Mesenteric fat pad (tissue), 1 donor: Measurements from ENCODE around the gene SIX3. TPM values are rescaled to one million over a fixed set of nuclear protein-coding genes. Genes with fewer than 3 reads are reported as not detected.

ENCODE experiments used
- DNase-seq: peaks from one replicate; pipeline ENCODE4 v3.0.0-alpha.2; 2020; ENCODE audit warnings: low spot score
- total RNA-seq: library from RNA; stranded (reverse); fragmentation: NEBNext Ultra II Directional; extraction: Animal tissue kit (Norgen Biotek cat#: 25700); gene quantifications from one replicate; pipeline ENCODE4 v1.2.1, GENCODE V29; 2021
- donor health status: DM: yes; HTN: yes; CAD: no.

SIX3 gene
- total RNA-seq, 1 donor from 2014 or later = not detected

DNA sequence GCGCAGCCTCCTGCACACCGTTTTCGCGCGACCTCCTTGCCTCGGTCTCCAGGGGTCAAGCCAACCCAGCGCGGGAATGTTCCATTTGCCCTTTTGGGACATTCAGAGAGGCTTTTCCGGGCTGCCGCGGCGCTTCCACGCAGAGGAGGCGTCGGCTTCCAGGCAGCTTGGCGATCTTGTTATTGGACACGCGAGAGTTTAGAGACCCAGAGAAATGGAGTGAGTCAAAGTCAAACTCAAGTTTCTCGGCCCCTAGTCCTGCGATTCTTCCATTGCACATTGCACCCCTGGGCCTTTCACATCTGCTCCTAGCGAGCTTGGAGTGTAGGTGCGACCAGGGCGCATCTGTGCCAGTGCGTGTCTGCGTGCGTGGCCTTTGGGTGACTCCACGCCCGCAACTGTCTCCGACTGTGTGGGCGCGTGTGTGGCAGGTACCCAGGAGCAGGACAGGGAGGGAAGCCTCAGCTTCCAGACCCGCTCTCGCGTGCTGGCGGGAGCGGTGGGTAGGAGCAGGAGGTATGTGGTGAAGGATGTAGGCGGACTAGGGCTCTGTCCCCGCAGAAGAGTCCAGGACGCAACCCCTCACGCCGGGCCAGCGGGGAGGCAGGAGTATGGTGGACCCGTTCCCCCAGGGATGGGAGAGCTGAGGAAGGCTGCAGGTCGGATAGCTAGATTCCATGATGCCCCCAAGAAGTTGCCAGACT lies 13.5 kb downstream of the SIX3 start:
- no peak for DNase-seq

DNA sequence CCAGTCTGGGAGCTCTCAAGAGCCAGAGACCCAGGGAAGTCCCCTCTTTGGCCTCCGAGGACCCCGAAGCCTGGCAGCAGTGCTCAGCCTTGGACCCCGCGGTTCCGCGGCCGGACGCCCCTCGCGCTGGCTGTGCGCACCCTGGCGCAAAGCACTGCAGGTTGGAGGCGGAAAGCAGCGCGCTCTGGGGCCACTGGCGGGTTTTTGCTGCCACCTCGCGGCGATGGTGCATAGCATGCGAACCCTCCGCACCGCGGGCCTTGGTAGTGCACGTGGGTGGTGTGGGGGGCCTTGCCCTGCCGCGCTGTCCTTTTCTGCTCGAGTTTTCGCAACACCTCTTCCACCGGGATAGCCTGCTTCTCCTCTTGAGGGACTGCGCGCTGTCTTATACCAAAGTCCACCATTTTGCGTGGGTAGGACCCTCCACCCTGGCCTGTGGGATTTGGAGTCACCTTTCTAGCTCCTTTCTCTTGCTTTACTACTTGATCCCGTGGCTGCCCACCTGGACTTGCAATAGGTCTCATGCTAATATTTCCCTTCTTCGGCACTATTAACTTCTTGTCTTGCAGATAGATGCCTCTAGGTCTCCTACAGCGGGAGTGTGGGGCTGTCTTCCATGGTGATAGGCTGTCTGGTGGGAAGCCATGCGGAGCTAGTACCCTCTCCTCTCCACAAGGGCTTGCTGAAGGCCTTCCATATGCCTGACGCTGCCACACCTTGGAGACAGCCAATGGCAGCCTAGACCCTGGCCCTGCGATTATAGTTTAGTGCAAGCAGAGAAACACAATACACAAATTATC lies 14.3 kb downstream of the SIX3 start:
- no peak for DNase-seq

DNA sequence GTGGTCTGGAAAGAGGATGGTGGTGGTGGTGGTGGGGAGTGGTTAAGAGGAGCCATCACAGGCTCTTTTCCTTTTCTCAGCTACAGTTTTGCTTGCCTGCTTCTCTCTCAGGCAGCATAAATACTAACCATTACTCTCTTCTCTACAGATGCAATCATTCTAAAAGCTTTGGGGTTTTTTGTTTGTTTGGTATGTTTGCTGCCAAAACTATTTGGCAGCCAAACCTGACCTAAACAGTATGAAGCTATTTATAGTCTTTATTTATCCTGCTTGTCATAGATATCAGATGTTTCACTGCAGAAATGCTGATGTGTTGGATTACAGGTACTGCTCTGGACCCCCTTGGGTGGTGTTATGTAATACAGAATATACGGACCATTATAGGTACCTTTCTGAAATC lies 15.3 kb downstream of the SIX3 start:
- no peak for DNase-seq

DNA sequence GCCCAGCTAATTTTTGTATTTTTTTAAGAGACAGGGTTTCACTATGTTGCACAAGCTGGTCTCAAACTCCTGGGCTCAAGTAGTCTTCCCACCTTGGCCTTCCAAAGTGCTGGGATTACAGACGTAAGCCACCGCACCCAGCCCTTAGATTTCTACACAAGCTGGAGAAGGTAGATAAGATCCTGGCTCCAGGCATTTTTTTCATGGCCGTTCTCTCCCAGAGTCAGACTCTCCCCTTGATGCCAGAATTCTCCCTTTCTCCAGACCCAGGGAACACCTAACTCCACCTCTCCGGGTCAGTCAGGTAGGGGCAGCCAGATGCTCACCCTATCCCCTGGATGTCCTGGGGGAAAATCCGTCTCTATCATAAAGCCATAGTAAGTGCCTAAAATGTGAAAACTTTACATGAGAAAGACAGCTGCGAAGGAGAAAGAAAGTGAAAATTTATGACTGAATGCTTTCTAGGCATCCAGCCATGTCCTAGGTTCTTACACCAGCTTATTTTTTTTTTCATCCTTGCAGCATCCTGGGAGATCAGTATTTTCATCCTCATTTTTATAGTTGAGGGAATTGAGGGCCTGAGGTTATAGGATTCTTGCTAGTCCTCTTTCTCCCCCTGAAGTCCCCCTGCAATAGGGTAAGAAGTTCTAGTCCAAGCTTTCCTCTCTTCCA lies 16.3 kb downstream of the SIX3 start:
- no peak for DNase-seq

DNA sequence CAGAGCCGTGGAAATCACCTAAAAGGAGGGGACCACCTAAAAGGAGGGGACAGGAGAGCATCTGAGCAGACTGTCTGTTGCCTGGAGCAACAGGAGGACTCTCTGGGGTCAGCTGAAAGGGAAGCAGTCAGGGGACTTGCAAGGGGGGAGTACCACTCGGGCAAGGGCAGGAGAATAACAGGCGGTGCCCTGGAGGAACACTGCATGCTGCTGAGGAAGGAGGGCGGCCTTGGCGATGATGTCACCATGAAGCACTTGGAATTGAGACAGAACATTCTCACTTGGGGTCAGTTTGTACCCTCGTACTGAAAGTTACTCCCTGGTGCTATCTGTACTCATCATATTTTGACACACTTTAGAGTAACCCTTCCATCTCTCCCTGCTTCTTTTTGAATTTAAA lies 18.4 kb downstream of the SIX3 start:
- no peak for DNase-seq

DNA sequence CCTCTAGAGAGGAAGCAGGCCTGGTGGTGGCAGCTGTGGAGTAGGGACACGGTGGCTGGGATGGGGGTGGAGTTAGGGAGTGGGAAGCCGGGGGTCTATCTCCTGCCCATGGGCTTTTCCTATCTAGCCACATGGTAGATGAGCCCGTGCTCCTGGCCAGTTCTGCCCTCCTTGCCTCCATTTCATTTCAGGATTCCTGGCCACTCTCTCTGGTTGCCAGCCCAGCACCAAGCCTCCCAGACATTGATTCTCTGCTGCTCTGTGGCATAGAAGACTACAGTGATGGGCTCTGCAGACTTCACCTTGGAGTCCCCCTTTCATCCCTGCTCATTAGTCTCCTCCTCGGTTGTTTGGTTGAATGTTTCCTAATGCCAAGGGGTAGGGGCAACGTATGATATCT lies 19.4 kb downstream of the SIX3 start:
- DNase-seq = no peak

DNA sequence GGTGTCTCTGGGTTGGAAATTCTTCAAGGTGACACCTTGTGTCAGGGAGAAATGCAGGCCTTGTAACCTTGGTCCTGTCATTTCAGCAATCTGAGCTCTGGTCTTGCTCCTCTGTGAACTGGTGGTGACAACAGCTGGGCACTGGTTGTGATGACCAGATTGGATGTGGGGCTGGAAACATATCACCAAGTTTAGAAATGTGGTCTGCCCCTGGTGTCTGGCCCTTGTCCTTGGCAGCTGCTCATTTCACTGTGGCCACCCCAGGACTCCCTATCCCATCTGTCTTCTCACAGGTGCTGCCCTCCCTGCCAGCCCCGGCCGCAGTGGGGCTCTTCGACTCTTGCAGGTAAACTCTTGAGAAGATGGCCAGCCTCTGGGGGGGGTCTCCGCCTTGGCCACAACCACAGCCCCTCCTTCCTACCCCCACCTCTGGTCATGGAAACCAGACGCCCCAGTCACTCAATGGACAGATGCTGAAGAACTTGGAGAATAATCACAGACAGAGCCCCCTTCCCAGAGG lies 20.7 kb downstream of the SIX3 start:
- no peak for DNase-seq

DNA sequence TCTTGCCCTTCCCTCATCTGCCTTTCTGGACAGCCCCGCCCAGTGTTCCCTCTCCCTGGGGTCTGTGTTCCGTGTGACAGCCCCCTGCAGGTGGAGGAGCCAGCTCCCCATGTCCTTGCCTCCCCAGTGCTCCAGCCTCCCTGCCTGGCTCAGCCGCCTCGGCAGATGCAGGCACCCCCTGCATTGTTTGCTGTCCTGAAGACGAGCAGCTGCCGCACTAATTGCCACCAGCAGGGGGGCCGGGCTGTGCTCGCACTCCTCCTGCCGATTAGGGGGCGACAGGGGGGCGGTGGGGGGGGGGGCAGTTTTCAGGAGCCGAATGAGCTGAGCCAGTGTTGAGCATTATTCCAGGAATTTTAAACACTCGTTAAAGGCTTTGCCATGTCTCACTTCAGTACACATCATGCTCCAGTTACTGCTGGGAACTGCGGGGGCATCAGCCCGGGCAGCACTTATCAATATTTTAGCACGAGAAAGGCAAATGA lies 23.3 kb downstream of the SIX3 start:
- no peak for DNase-seq

DNA sequence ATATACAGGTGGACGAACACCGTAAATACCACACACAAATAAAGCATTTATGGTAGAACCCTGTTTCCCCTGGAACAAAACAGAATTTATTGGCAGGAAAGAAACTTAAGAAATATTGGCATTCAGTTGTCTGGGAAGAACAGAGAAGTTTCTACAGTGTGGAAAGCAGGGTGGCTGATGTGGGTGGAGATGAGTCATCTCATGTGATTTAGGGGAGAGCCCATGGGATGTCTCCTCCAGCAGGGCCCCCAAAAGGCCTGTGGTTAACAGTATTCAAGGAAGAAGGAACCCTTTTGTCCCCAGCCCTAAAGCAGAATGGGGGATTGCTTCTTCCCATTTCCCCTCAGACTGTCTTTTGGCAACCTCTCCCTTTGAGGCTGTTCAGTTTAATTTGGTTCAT lies 24.2 kb downstream of the SIX3 start:
- no peak for DNase-seq

DNA sequence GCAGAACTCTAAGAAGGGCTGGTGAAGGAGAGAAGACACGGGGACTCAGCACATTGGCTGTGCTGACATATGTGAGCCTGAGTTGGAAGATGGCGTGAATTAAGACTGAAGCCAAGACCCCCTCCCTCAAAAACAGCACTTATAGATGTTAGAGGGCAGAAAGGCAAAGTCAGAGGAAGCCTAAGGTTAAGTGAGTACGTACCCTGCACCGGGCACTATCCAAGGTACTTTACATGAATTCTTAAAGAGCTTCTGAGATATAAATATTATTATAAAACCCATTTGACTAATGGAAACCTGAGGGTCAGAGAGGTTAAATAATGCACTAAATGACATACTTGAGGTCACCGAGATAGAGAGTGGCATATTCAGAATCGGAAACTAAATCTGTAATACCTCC lies 25.6 kb downstream of the SIX3 start:
- no peak for DNase-seq

DNA sequence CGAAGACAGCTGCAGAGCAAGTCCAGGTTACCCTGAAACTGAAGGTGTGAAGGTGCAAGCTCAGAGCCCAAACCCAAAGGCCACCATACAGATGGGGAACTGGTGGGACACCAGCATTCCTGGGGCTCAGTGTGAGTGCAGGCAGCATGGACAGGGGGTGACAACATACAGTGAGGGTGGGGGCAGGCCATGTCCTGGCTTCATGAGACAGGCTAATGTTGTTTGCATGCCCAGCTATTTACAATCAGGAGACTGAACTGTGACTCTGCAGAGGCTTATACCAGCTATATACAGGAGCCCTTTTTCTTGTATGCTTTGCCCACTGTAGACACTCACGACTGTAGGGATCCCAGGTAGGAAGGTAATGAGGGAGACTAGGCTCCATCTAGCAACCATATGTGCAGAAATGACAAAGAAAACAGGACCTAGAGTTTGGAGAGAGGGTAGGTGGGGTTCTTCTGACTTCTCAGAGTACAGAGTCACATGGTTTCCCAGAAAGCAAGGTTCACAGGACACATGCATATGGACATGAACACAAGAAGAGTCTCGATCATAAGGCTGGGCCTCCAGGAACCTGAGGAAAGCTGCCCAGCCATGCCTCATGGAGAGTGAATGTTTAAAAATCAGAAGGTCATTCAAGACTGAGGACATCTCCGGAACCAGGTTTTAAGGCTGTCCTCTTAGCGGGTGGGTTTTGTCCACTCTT lies 26.4 kb downstream of the SIX3 start:
- DNase-seq = no peak

DNA sequence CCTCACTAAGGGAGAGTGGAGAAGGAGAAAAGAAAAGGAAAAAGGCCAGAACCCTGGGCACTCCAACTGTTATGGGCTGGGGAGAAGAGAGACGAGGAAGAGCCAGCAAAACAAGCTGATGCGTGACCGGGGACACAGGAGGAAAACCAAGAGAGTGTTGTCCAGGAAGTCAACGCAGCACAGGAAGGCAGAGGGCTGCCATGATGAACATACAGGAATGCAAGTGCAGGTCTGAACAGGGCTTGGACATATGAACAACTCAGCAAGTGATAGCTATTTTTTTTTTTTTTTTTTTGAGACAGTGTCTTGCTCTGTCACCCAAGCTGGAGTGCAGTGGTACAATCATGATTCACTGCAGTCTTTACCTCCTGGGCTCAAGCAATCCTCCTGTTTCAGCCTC lies 28.4 kb downstream of the SIX3 start:
- peak; percentile 71 for DNase-seq

DNA sequence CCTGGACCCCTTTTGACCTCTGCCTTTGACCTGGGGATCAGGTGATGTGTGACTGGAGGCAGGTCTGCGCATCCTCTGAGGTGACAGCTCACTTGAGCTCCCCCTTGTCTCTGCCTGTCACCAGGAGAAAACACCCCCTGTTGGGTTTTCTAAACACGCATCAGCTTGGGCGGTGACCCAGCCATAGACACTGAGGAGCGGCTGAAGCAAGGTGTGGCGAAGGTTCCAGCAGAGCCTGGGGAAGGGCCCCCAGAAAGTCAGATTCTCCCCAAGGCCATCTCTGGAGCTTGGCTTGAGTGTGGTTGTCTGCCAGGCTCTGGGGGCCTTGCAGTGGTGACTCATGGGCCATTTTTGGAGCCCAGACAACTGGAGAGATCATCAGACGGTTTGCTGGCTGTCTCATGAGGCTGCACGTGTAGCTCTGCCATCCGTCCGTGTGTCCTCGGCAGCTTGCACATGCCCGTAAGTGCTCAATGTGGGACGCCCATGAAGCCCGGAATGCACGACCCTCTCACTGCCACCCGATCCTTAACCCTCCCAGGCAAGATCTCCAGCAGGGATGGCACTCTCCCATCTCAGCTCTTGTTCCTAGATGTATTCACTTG lies 29.4 kb downstream of the SIX3 start:
- DNase-seq = peak; percentile 45

DNA sequence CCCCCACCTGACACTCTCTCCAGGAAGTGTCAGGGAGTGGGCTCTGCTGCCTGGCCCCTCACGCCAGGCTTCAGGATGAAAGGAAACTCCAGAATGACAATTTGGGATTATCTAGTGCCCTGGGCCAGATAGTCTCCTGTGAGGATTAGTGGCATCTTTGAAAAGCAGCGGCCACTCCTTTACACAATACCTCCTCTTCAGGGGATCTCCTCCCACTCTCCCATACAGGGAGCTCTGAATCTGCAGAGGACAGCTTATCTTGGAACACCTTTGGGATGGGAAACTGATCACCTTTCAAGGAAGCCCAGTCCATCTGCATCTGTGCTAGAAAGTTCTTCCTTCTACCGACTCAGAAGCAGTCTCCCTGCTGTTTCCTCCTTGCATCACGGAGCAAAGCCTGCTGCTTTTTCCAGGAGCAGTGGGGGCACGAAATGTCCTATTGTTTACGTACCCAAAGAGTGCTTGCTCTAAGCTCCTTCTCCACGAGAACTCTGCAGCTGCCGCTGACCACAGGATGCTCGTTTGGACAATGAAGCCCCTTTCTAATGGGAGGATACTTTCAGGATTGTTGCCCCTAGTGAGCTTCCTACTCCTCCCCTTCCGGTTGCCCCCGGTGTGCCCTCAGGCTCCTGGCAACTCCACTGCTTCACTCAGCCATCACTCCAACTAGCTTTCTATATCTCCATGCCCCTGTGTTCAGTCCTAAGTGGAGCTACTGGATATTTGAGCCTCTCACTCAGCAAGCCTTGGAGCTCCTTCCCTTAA lies 31.5 kb downstream of the SIX3 start:
- no peak for DNase-seq

DNA sequence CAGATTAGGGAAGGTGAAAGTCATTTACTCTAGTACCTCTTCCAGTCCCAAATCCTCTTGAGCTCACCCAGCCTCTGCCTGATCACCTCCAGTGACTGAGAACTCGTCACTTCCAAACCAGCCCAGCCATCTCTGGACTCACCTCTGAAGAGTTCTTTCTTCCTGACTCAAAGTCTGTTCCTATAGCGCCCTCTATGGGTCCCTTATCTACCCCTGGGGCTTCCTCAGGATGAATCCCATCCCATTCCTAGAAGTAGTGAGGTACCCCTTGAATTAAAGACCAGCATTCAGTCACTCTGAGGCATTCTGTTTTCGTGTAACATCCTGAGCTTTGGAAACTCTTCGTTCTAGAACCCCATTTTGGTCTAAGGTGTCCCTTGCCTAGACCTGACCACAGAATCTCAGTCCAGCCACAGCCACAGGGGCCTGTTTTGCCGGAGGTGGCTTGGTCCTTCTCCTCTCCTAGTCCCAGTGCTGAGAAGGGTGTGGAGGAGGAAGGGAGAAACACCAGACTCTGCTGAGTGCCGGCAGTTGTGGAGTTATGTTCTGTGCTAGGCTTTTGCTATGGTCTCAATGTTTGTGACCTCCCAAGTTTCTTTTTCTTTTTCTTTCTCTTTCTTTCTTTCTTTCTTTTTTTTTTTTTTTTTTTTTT lies 32.7 kb downstream of the SIX3 start:
- DNase-seq = no peak

DNA sequence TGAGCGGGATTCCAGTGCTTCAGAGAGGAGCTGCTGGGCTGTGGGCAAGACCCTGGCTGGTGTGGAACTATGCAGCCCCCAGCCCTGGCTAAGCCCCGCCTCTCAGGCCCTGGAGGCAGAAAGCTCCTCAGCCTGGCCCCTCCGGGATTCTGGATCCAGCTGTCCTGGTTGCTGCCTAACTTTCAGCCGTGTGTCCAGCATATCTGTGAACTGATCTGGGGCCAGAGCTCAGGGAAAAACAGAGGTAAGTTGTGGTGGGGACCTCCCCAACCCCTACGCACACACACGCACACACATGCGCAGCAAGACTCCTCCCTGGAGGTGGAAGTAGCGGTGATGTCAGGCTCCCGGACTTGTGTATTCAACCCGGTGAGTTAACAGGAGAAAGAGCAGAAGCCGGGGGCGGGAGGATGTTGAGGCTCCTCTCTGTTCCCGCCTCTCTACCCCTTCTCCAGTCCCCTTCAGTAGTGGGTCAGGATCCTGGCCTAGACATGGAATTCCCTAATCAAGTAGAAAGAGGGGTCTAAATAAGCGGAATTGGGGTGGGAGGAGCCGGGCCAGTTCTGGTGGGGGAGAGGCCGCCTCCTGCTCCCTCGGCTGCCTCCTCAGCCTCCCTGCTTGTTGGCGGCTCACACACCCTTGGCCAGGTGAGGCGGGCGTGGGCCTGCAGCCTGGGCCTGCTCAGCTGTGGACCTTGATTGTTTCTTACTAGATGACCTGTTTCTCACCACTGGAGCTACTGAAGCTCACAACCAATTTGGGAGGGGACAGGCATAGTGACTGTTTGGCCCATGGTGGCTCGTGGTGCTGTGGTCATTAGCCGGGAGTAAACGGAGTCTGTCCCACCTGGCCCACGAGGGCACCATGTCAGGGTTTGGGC lies 34.3 kb downstream of the SIX3 start:
- peak; percentile 87 for DNase-seq

DNA sequence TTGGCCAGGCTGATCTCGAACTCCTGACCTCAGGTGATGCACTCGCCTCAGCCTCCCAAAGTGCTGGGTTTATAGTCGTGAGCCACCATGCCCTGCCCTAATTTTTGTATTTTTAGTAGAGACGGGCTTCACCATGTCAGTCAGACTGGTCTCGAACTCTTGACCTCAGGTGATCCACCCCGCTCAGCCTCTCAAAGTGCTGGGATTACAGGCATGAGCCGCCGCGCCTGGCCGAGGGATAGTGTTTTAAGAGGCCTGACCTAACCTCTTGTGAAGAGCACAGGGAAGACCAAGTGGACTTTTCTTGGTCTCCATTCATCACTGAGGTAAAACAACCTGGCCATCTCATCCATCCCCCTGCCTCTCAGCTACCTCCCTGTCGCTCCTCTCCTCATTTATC lies 38.1 kb downstream of the SIX3 start:
- DNase-seq = no peak
